Neutrophil (primary cell): ENCODE measurements around the gene BAD.

Source experiments
- H3K27ac ChIP-seq: fragments of 200-600 bp; sonication (generic); 2 replicates; pipeline ENCODE4 v1.5.1; 2016; ENCODE audit warnings: mild to moderate bottlenecking, moderate library complexity
- H3K27me3 ChIP-seq: fragments of 200-600 bp; sonication (generic); 2 replicates; pipeline ENCODE4 v1.6.0; 2016; ENCODE audit warnings: mild to moderate bottlenecking
- H3K36me3 ChIP-seq: fragments of 200-600 bp; sonication (generic); 2 replicates; pipeline ENCODE4 v1.5.1; 2017
- H3K4me1 ChIP-seq, 2 experiments: fragments of 200-600 bp in 1 of 2; sonication (generic) in 1 of 2; 1 replicate in 1 of 2; 2 replicates in 1 of 2; pipeline versions ENCODE4 v1.5.1 to v1.6.1; 2013 to 2016; ENCODE audit warnings: low read depth in 1 of 2, low read length in 1 of 2, mild to moderate bottlenecking in 1 of 2, moderate library complexity in 1 of 2; ENCODE audit not compliant: control insufficient read depth in 1 of 2, insufficient read depth in 1 of 2
- H3K4me3 ChIP-seq, 2 experiments: fragments of 200-600 bp in 1 of 2; sonication (generic) in 1 of 2; 1 replicate in 1 of 2; 2 replicates in 1 of 2; pipeline ENCODE4 v1.5.1; 2013 to 2016; ENCODE audit warnings: low read depth in 1 of 2, low read length in 1 of 2, mild to moderate bottlenecking in 1 of 2, moderate library complexity in 1 of 2
- H3K9me3 ChIP-seq: fragments of 200-600 bp; sonication (generic); 2 replicates; pipeline ENCODE4 v1.5.1; 2016
- CTCF ChIP-seq: fragments of 200-600 bp; sonication (generic); IDR thresholded peaks from 2 replicates; pipeline ENCODE4 v1.5.1; 2016; ENCODE audit warnings: antibody characterized with exemption

Gene BAD

GRCh38 chr11:64244966-64245365, 39.5 kb downstream of the BAD start:
- H3K4me1 ChIP-seq: peaks cover 48 to 60% of the 10 kb centered on the region in 2 experiments
- no peaks in the 10 kb centered on the region for H3K9me3 ChIP-seq
- H3K27ac ChIP-seq: no peak overlapping the region
- no peaks in the 10 kb centered on the region for H3K36me3 ChIP-seq
- peaks cover 10% of the 10 kb centered on the region for H3K27me3 ChIP-seq
- no peak overlapping the region for H3K4me3 ChIP-seq
- no peak for TF ChIP-seq CTCF

- peaks cover 57 to 68% of the 10 kb centered on the region in 2 experiments for H3K4me1 ChIP-seq
- no peak for TF ChIP-seq CTCF
- H3K4me3 ChIP-seq: no peak overlapping the region
Observed at GRCh38 chr11:64244107-64244506, 40.4 kb downstream of the BAD start.

GRCh38 chr11:64243236-64243854, 41.1 kb downstream of the BAD start:
- Histone ChIP-seq H3K4me3 (no peak overlapping the region), H3K4me1 (peaks cover 64 to 76% of the 10 kb centered on the region in 2 experiments), H3K27ac (peak overlapping the region; percentile 10), H3K27me3 (peaks cover 10% of the 10 kb centered on the region), H3K9me3 (no peaks in the 10 kb centered on the region), H3K36me3 (no peaks in the 10 kb centered on the region)
- no peak for TF ChIP-seq CTCF

More at GRCh38 chr11:64244107-64244506, 40.4 kb downstream of the BAD start:
- H3K27me3 ChIP-seq: peaks cover 10% of the 10 kb centered on the region
- H3K36me3 ChIP-seq: no peaks in the 10 kb centered on the region
- H3K9me3 ChIP-seq: no peaks in the 10 kb centered on the region
- no peak overlapping the region for H3K27ac ChIP-seq

- Histone ChIP-seq H3K4me3 (peak overlapping the region; percentile 89 to 95), H3K36me3 (no peaks in the 10 kb centered on the region), H3K9me3 (no peaks in the 10 kb centered on the region), H3K27me3 (peaks cover 7% of the 10 kb centered on the region), H3K27ac (peak overlapping the region; percentile 96), H3K4me1 (peaks cover 67 to 76% of the 10 kb centered on the region in 2 experiments)
- no peak for TF ChIP-seq CTCF
Observed at GRCh38 chr11:64241491-64242374, 42.7 kb downstream of the BAD start.

- Histone ChIP-seq H3K36me3 (no peaks in the 10 kb centered on the region), H3K27me3 (peaks cover 6% of the 10 kb centered on the region), H3K27ac (peak overlapping the region; percentile 96), H3K4me1 (peaks cover 65 to 73% of the 10 kb centered on the region in 2 experiments), H3K9me3 (no peaks in the 10 kb centered on the region), H3K4me3 (peak overlapping the region; percentile 89 to 95)
- no peak for TF ChIP-seq CTCF
Observed at GRCh38 chr11:64241241-64241490, 43.3 kb downstream of the BAD start.
